ENCODE results near the gene FREY1. TPM values are rescaled to one million over a fixed set of nuclear protein-coding genes. Genes with fewer than 3 reads are reported as not detected.

FREY1 gene
- total and polyA plus RNA-seq, 2 of the 8 experiments (the other 6 are each of a cell fraction or from before 2014, with no cell fraction given), result 0.32 to 1.1 TPM

GRCh38 chr11:45886816-45887520 lies 20.1 kb downstream of the FREY1 start:
- Histone ChIP-seq H4K8ac (ENCODE audit: extremely low read depth, insufficient read depth, low read length) (peak overlapping the region; percentile 36), H3K4me2 (ENCODE audit: insufficient read depth in 1 of 2, low read depth in 2 of 2, low read length in 2 of 2) (peak overlapping the region; percentile 75 to 80), H2BK5ac (ENCODE audit: low read depth, low read length) (no peak overlapping the region; the same call in 1 of the 2 replicates), H3K14ac (ENCODE audit: insufficient read length) (no peak overlapping the region), H4K91ac (replicated peaks; ENCODE audit: insufficient read length, low read length) (no peak overlapping the region), H3K27ac (ENCODE audit: low read depth, low read length) (no peak overlapping the region), H2AFZ (ENCODE audit: low read length) (no peak overlapping the region), H3K18ac (ENCODE audit: extremely low read depth, low read length) (no peak overlapping the region), H3K23ac (ENCODE audit: insufficient read length) (no peak overlapping the region), H2AK5ac (ENCODE audit: low read depth, low read length) (no peak overlapping the region), H3K23me2 (ENCODE audit: low read depth, low read length) (peaks cover 8% of the 10 kb centered on the region; the same call in 1 of the 2 replicates), H4K5ac (ENCODE audit: insufficient read length, low read depth, low read length) (no peak overlapping the region), H3K56ac (replicated peaks; ENCODE audit: insufficient read length, low read depth, low read length) (no peak overlapping the region), H3K4me3 (ENCODE audit: extremely low read depth in 1 of 4, insufficient read depth in 2 of 4, low read depth in 3 of 4, low read length in 4 of 4) (peak overlapping the region; percentile 58 to 83 (median 71); a peak in 5 of 8 replicates), H3K4ac (replicated peaks; ENCODE audit: insufficient read length, low read depth, low read length) (no peak overlapping the region), H3K4me1 (replicated peaks in 1 of 4; ENCODE audit: control insufficient read depth in 3 of 4, insufficient read depth in 4 of 4, low read length in 3 of 4) (peaks cover 0 to 10% (median 5%) of the 10 kb centered on the region in 4 experiments; a peak in 5 of 7 replicates), H2BK20ac (ENCODE audit: low read length) (no peak overlapping the region), H4K20me1 (replicated peaks in 1 of 2; ENCODE audit: control insufficient read depth in 1 of 2, insufficient read depth in 2 of 2, low read length in 2 of 2) (peaks cover 0 to 10% of the 10 kb centered on the region in 2 experiments), H2BK120ac (replicated peaks; ENCODE audit: low read depth, low read length) (no peak overlapping the region), H3K36me3 (ENCODE audit: control insufficient read depth in 2 of 4, insufficient read depth in 4 of 4, low read length in 3 of 4) (no peaks in the 10 kb centered on the region), H2BK12ac (ENCODE audit: low read depth, low read length) (no peak overlapping the region), H3K9ac (replicated peaks in 1 of 4; ENCODE audit: extremely low read depth in 1 of 4, low read depth in 3 of 4, low read length in 3 of 4) (no peak overlapping the region), H2BK15ac (ENCODE audit: low read length) (no peak overlapping the region), H3K9me3 (ENCODE audit: insufficient read depth in 2 of 2, low read depth in 1 of 2, low read length in 1 of 2) (no peaks in the 10 kb centered on the region), H3K79me2 (ENCODE audit: control insufficient read depth in 1 of 2, insufficient read depth in 2 of 2, low read length in 2 of 2) (no peaks in the 10 kb centered on the region; a peak in 1 of 4 replicates), H3K27me3 (replicated peaks in 1 of 4; ENCODE audit: control insufficient read depth in 3 of 4, extremely low read depth in 1 of 4, insufficient read depth in 3 of 4, low read length in 3 of 4) (no peaks in the 10 kb centered on the region; a peak in 2 of 7 replicates), H3K79me1 (ENCODE audit: low read depth, low read length) (no peaks in the 10 kb centered on the region; the same call in 1 of the 2 replicates)
- no peak for FAIRE-seq
- TF ChIP-seq EZH2 (IDR thresholded peaks at IDR 0.05; ENCODE audit: low read depth, low read length, severe bottlenecking), result no peak
- no peak for TF ChIP-seq ATF3 (IDR thresholded peaks at IDR 0.05; ENCODE audit: insufficient read depth, low read depth, low read length)
- TF ChIP-seq TCF12 (IDR thresholded peaks at IDR 0.05; ENCODE audit: low read depth, low read length), result no peak
- TF ChIP-seq CEBPB (IDR thresholded peaks at IDR 0.05; ENCODE audit: low read depth, low read length), result no peak
- TF ChIP-seq JUND (IDR thresholded peaks at IDR 0.05; ENCODE audit: low read length), result no peak
- TF ChIP-seq TAF1 (IDR thresholded peaks at IDR 0.05; ENCODE audit: low read depth, low read length), result no peak
- TF ChIP-seq CREB1 (IDR thresholded peaks at IDR 0.05), result no peak
- no peak for TF ChIP-seq E2F6 (IDR thresholded peaks at IDR 0.05)
- WGBS, 2 experiments (ENCODE audit: extremely low coverage in 1 of 2, insufficient coverage in 1 of 2, insufficient read length in 1 of 2, insufficient replicate concordance in 2 of 2, low coverage in 1 of 2, low lambda C conversion rate in 2 of 2, missing lambda C conversion rate in 1 of 2), result 88% methylated on average over 4 of the region's 4 CpGs; no CpG with 5 or more reads in 1 of the 2 experiments
- CTCF ChIA-PET (ENCODE audit: partially characterized antibody), result interaction anchor here (0.6 to 5.7 kb wide), 6 partner anchors 8 to 104 kb away, joined by 3 to 32 read pairs (median 4); no protein-coding TSS in a partner anchor
- POLR2A ChIA-PET (ENCODE audit: partially characterized antibody), result interaction anchor here (0.8 to 3.2 kb wide), 10 partner anchors 9 to 408 kb away, joined by 3 to 14 read pairs (median 4); partner anchors contain the start of gene LARGE2
- DNase-seq (ENCODE audit: low read depth in 1 of 2, low spot score in 2 of 2), result no peak
